Activated CD4-positive, alpha-beta T cell treated with anti-CD3 and anti-CD28 coated beads, Interleukin-2, amount 50 U/mL, for 48 hours (primary cell): ENCODE measurements around the gene OR51B6.

Experiments
- DNase-seq, 2 experiments: peaks; one replicate each; pipeline ENCODE4 v3.0.0-alpha.2; 2020

The OR51B6 gene

GRCh38 chr11:5366856-5367255 is 15.5 kb downstream of the OR51B6 start:
- DNase-seq = no peak

GRCh38 chr11:5367448-5368074 is 16.3 kb downstream of the OR51B6 start:
- no peak for DNase-seq

- no peak for DNase-seq
Measured at GRCh38 chr11:5368502-5369043, 17.3 kb downstream of the OR51B6 start.

- DNase-seq = no peak
Measured at GRCh38 chr11:5369789-5370188, 18.5 kb downstream of the OR51B6 start.

GRCh38 chr11:5380740-5381342 is 29.5 kb downstream of the OR51B6 start:
- DNase-seq = peak; percentile 31 to 44

GRCh38 chr11:5383576-5383975 is 32.3 kb downstream of the OR51B6 start, which contains the start of gene OR51M1:
OR51M1 (plus strand) TSS chr11:5383812; CDS start chr11:5389399, 5,587 bp downstream.
- DNase-seq = no peak

GRCh38 chr11:5384335-5384734 is 33.0 kb downstream of the OR51B6 start:
- DNase-seq = no peak

GRCh38 chr11:5390210-5390609 is 38.9 kb downstream of the OR51B6 start:
- DNase-seq = no peak

GRCh38 chr11:5394091-5394490 is 42.8 kb downstream of the OR51B6 start:
- no peak for DNase-seq

- no peak for DNase-seq
Measured at GRCh38 chr11:5398936-5399335, 47.6 kb downstream of the OR51B6 start.
